Testis (tissue), 3 donors: ENCODE results near the gene ARHGEF7. TPM values are rescaled to one million over a fixed set of nuclear protein-coding genes. Genes with fewer than 3 reads are reported as not detected.

Experiments
- DNase-seq: peaks from one replicate; pipeline ENCODE4 v3.0.0-alpha.2; 2019
- H3K27ac ChIP-seq, 2 donors: fragments of 200-600 bp; sonication (generic); one replicate each; pipeline ENCODE4 v1.5.1; 2019
- H3K27me3 ChIP-seq: fragments of 200-600 bp; sonication (generic); one replicate; pipeline ENCODE4 v1.5.1; 2019
- H3K36me3 ChIP-seq: fragments of 200-600 bp; sonication (generic); one replicate; pipeline ENCODE4 v1.5.1; 2017; ENCODE audit warnings: low read depth; ENCODE audit errors: missing control alignments
- H3K4me1 ChIP-seq: fragments of 200-600 bp; sonication (generic); one replicate; pipeline ENCODE4 v1.5.1; 2019
- H3K4me3 ChIP-seq, 2 donors: fragments of 200-600 bp; sonication (generic); one replicate each; pipeline ENCODE4 v1.5.1; 2017 to 2019
- H3K9me3 ChIP-seq: fragments of 200-600 bp; sonication (generic); one replicate; pipeline ENCODE4 v1.5.1; 2017
- POLR2A ChIP-seq: fragments of 450-650 bp; IDR thresholded peaks from one replicate; pipeline ENCODE4 v1.6.1; 2017; ENCODE audit warnings: antibody characterized with exemption, mild to moderate bottlenecking, moderate library complexity
- WGBS, 2 donors: methylation state at CpG; one replicate each; pipeline ENCODE4 v1.1.5; 2018; 5-methylcytosine and 5-hydroxymethylcytosine counted together
- intact Hi-C: fragments of 100-400 bp; cut with DNase I; formaldehyde crosslinking; loops from one replicate; pipeline ENCODE4 v1.15.1; 2023; ENCODE audit warnings: low total_unique reads
- polyA plus RNA-seq: library from polyadenylated mRNA; stranded (reverse); fragments of 350-450 nt; fragmentation: Illumina TruSeq; extraction: RNeasy Lipid Tissue Mini Kit (QIAGEN cat#74804); gene quantifications from one replicate; pipeline ENCODE4 v1.2.3, GENCODE V29; 2014; ENCODE audit warnings: low read depth, low replicate concordance; ENCODE audit not compliant: insufficient read depth
- total RNA-seq, 2 donors: library from RNA; depleted of rRNA; stranded (reverse); fragments of >200 nt; gene quantifications; one replicate each; pipeline ENCODE4 v1.2.3, GENCODE V29; 2016
- TF ChIP-seq, protein P1 (sequence below), 3 experiments: fragments of 450-650 bp in 2 of 3; fragments of 200-600 bp in 1 of 3; sonication (generic) in 1 of 3; IDR thresholded peaks; one replicate each; pipeline ENCODE4 v1.5.1; 2016 to 2019; ENCODE audit warnings: antibody characterized with exemption in 3 of 3, mild to moderate bottlenecking in 2 of 3, moderate library complexity in 1 of 3

ARHGEF7 gene
- total and polyA plus RNA-seq, 3 donors from 2014 or later: 73.6 to 136 (median 118) TPM

DNA sequence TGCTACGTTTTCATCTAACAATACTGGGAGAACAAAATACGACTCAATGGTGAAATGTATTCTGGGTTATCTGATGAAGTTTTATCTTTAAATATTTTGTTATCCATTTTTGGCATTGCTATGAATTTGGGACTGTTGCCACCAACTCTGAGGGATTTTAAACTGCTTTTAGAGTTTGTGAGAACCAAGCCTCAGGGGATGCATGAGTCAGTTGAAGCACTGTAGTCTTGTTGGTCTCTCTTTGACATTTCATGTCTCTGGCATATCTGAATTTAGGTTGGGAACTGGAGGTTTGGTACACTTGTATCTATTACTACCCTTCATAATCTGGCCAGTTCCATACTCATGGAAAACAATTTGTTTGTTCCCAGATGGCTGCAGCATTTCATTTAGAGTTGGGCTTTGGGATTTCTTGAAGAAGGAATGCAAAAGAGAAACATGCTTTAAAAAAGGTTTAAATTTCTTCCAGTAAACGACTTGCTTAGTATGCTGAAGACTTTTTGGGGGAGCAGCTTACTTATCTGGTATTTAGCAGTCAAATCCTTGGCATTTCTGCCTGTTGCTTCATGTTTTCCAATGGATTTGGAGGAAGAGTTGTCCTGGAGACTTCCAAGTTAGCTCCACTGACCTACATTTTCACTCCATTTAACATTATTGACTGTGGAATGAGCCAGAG lies 28.9 kb downstream of the ARHGEF7 start:
- intact Hi-C loops: no loop called here

DNA sequence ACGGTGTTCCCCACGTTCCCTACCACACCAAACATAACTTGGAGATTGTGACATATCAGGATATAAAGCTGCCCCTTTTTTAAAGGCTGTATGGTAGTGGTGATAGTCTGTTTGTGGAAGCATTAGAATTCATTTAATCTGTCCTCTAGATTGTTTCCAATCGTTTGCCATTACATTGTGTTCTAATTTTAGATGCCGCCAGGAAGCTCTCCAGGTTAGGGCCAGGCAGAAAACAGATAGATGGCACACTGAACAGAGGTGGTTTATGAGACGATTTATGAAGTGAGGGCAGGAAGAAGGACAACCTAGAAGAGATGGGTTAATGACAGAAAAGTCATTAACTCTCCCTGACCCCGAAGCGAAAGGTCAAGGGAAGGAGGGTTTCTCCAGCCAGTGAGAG lies 30.0 kb downstream of the ARHGEF7 start:
- no peak overlapping the region for H3K27ac ChIP-seq
- 76 to 81% methylated on average over 7 of the region's 7 CpGs for WGBS, 2 donors
- TF ChIP-seq POLR2A: no peak
- TF ChIP-seq, protein P1, sequence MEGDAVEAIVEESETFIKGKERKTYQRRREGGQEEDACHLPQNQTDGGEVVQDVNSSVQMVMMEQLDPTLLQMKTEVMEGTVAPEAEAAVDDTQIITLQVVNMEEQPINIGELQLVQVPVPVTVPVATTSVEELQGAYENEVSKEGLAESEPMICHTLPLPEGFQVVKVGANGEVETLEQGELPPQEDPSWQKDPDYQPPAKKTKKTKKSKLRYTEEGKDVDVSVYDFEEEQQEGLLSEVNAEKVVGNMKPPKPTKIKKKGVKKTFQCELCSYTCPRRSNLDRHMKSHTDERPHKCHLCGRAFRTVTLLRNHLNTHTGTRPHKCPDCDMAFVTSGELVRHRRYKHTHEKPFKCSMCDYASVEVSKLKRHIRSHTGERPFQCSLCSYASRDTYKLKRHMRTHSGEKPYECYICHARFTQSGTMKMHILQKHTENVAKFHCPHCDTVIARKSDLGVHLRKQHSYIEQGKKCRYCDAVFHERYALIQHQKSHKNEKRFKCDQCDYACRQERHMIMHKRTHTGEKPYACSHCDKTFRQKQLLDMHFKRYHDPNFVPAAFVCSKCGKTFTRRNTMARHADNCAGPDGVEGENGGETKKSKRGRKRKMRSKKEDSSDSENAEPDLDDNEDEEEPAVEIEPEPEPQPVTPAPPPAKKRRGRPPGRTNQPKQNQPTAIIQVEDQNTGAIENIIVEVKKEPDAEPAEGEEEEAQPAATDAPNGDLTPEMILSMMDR (IDR thresholded peaks at IDR 0.05): no peak

More for the DNA sequence above, 28.9 kb downstream of the ARHGEF7 start:
- Histone ChIP-seq H3K27ac (no peak overlapping the region), H3K9me3 (no peaks in the 10 kb centered on the region), H3K36me3 (no peaks in the 10 kb centered on the region), H3K27me3 (no peaks in the 10 kb centered on the region), H3K4me1 (no peaks in the 10 kb centered on the region), H3K4me3 (no peak overlapping the region)
- no peak for DNase-seq
- TF ChIP-seq POLR2A: no peak
- TF ChIP-seq, protein P1 (IDR thresholded peaks at IDR 0.05): no peak
- WGBS, 2 donors: 63 to 64% methylated on average over 3 of the region's 3 CpGs

DNA sequence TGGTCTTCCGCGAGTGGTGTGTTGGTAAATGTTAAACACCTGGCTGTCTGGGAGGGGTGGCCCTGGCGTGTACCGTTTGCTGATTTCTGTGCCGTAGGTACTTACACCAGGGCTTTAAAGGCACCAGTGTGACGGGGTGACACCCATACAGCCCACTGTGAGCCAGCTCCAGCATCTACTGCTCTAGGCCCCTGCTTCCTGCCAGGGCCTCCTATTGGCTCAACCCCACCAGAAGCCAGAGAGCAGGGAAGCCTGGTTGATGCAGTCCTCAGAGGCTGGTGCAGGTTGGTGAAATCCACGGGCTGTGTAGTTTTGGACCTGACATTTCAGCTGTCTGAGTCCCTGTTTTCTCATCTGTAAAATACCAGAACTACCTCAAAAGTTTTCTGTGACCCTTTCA lies 30.4 kb downstream of the ARHGEF7 start:
- Histone ChIP-seq H3K36me3 (no peaks in the 10 kb centered on the region), H3K4me1 (no peaks in the 10 kb centered on the region), H3K27ac (no peak overlapping the region), H3K9me3 (no peaks in the 10 kb centered on the region), H3K4me3 (no peak overlapping the region), H3K27me3 (no peaks in the 10 kb centered on the region)
- DNase-seq: no peak
- intact Hi-C loops: no loop called here
- 83 to 90% methylated on average over 6 to 7 of the region's 7 CpGs for WGBS, 2 donors
- TF ChIP-seq, protein P1 (IDR thresholded peaks at IDR 0.05): no peak
- no peak for TF ChIP-seq POLR2A

More for the DNA sequence above, 30.0 kb downstream of the ARHGEF7 start:
- no peaks in the 10 kb centered on the region for H3K36me3 ChIP-seq
- no peaks in the 10 kb centered on the region for H3K9me3 ChIP-seq
- intact Hi-C loops: no loop called here
- no peak overlapping the region for H3K4me3 ChIP-seq
- H3K27me3 ChIP-seq: no peaks in the 10 kb centered on the region
- no peaks in the 10 kb centered on the region for H3K4me1 ChIP-seq
- DNase-seq: no peak

DNA sequence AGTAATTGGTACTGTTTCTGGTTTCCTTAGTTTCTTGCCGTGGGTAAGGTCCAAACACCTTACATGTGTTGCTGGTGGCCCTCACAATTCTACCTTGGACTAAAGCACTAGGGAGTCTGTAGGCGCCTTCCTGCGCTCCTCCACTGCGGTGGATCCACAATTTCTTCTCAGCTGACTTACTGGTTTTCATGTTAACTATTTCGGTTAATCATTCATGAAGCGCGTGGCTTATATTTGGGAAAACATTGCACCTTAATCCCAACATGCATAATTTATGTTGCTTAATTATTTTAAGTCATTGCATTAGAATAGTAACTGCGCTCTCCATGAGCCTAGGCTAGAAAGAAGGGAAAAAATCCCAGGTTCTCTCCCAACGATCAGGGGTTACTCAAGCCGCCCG lies 37.7 kb downstream of the ARHGEF7 start:
- no peaks in the 10 kb centered on the region for H3K9me3 ChIP-seq
- WGBS, 2 donors: 1 to 5% methylated on average over 11 of the region's 11 CpGs
- intact Hi-C loops: no loop called here
- H3K27ac ChIP-seq: peak overlapping the region; percentile 91 to 92
- H3K27me3 ChIP-seq: no peaks in the 10 kb centered on the region
- peak overlapping the region; percentile 95 to 96 for H3K4me3 ChIP-seq
- TF ChIP-seq, protein P1 (IDR thresholded peaks at IDR 0.05): no peak
- TF ChIP-seq POLR2A: no peak
- peak; percentile 26 for DNase-seq
- no peaks in the 10 kb centered on the region for H3K36me3 ChIP-seq
- peaks cover 7% of the 10 kb centered on the region for H3K4me1 ChIP-seq
